ENCODE results near the gene BID.

BID gene

GRCh38 chr22:17803609-17804270, 29.5 kb upstream of the BID start:
- DNase-seq (ENCODE audit: low spot score), result no peak
- no peak for FAIRE-seq

GRCh38 chr22:17802822-17803221, 28.6 kb upstream of the BID start:
- FAIRE-seq, result no peak

GRCh38 chr22:17802411-17802810, 28.1 kb upstream of the BID start:
- FAIRE-seq, result no peak

More at GRCh38 chr22:17802822-17803221, 28.6 kb upstream of the BID start:
- DNase-seq (ENCODE audit: low spot score), result no peak

GRCh38 chr22:17797721-17798559, 23.7 kb upstream of the BID start:
- DNase-seq (ENCODE audit: low spot score) (no peak), FAIRE-seq (no peak)

More at GRCh38 chr22:17802411-17802810, 28.1 kb upstream of the BID start:
- DNase-seq (ENCODE audit: low spot score), result no peak

- DNase-seq (ENCODE audit: low spot score), result no peak
- FAIRE-seq, result no peak
Observed at GRCh38 chr22:17796695-17797094, 22.4 kb upstream of the BID start.

- DNase-seq (ENCODE audit: low spot score) (no peak), FAIRE-seq (no peak)
Observed at GRCh38 chr22:17795661-17796548, 21.6 kb upstream of the BID start.

GRCh38 chr22:17794726-17795542, 20.7 kb upstream of the BID start:
- no peak for FAIRE-seq
- no peak for DNase-seq (ENCODE audit: low spot score)

- FAIRE-seq, result no peak
- DNase-seq (ENCODE audit: low spot score), result no peak
Observed at GRCh38 chr22:17792854-17793434, 18.7 kb upstream of the BID start.

GRCh38 chr22:17792299-17792698, 18.0 kb upstream of the BID start:
- FAIRE-seq (no peak), DNase-seq (ENCODE audit: low spot score) (no peak)

- FAIRE-seq (no peak), DNase-seq (ENCODE audit: low spot score) (no peak)
Observed at GRCh38 chr22:17791196-17791595, 16.9 kb upstream of the BID start.

GRCh38 chr22:17789379-17790200, 15.3 kb upstream of the BID start:
- DNase-seq (ENCODE audit: low spot score), result no peak

GRCh38 chr22:17788528-17789378, 14.5 kb upstream of the BID start:
- no peak for FAIRE-seq
- DNase-seq (ENCODE audit: low spot score), result no peak

More at GRCh38 chr22:17789379-17790200, 15.3 kb upstream of the BID start:
- no peak for FAIRE-seq

- FAIRE-seq (no peak), DNase-seq (ENCODE audit: low spot score) (no peak)
Observed at GRCh38 chr22:17787716-17788330, 13.6 kb upstream of the BID start.

- DNase-seq (ENCODE audit: low spot score), result no peak
- no peak for FAIRE-seq
Observed at GRCh38 chr22:17787241-17787640, 13.0 kb upstream of the BID start.

GRCh38 chr22:17786435-17787161, 12.3 kb upstream of the BID start:
- DNase-seq (ENCODE audit: low spot score) (no peak), FAIRE-seq (no peak)

- DNase-seq (ENCODE audit: low spot score), result no peak
- no peak for FAIRE-seq
Observed at GRCh38 chr22:17785185-17786184, 11.2 kb upstream of the BID start.

All from RCC 7860 (cell line).